CD4-positive, alpha-beta T cell treated with Interleukin-21 for 1 hour (primary cell): Measurements from ENCODE around the gene FARP2.

ENCODE experiments used
- DNase-seq: peaks from one replicate; pipeline ENCODE4 v3.0.0-alpha.2; 2020

FARP2 gene

GRCh38 chr2:241538838-241539615 is 182.9 kb downstream of the FARP2 start:
- DNase-seq: no peak

GRCh38 chr2:241539616-241540374 is 183.7 kb downstream of the FARP2 start:
- DNase-seq: no peak

DNA sequence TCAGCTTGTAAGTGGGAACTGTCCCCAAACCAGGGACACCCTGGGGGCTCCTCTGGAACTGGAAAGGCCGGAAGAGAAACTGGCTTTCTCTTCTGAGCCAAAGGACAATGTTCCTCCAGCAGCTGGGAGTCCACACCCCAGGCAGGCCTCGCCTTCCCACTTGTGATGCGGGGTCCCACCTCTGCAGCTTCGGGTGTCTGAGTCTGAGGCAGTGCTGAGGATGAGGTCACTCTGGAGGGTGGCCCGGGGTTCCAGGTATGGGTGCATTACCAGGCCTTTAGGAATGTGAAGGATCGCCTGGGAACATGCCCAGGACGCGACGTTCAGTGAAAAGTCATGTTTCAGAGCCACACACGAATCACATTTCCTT is 184.3 kb downstream of the FARP2 start:
- DNase-seq: no peak

DNA sequence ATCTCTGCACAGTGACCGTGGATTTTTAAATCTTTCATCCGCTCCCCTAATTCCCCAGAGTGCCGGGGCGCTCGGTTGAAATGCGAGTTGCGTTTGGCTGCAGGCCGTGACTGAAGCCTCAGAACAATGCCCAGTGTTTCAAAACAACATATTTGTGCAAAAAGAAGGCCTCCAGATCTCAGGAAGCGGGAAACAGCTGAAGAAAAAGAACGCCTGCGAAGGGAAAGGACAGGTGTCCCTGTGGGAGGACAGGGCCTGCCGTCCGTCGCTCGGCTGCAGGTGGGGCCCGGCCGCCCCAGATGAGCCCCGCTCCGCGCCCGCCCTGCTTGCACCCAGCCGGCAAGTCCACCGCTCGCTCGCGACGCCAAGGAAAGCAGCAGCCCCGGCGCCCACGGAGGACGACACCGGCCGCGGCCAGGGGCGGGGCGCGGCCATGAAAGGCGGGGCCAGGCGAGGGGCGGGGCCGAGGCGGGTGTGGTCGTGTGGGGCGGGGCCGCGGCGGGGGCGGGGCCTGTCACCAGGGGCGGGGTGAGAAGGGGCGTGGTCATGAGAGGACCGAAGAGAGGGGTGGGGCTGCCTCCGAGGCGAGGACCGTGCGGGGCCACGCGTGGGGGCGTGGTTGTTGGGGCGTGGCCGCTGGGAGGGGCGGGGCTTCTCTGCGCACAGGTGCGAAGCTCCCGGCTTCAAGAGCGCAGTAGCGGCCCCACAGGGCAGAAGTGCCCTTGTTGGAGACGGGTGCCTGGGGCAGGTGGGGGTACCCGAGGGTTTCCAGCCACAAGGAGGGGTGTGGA is 184.9 kb downstream of the FARP2 start:
- peak; percentile 53 for DNase-seq

GRCh38 chr2:241541564-241542277 is 185.6 kb downstream of the FARP2 start:
- DNase-seq: no peak

DNA sequence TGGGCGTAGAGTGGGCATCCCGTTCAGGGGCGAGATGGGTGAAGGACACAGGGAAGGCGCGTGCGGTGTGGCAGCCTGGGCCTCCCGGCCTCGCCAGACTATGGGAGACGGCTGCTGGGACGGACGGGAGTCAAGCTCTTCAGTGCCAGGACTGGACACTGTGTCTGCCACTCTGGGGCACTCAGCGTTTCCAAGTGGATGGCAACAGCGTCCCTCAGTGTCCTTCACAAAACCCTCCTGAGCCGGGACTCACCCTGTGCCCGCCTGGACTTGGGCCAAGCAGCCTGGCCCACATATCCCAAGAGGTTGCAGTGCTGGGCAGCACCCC is 186.2 kb downstream of the FARP2 start:
- DNase-seq: no peak
